Hematopoietic multipotent progenitor cell treated with erythropoietin and hydrocortisone succinate and interleukin-3 and kit ligand, for 17 days (in vitro differentiated cells): ENCODE measurements around the gene ETHE1.
A peak's percentile ranks its signal among the peaks of the same experiment; 100 is the strongest.

Experiments
- DNase-seq: peaks from one replicate; pipeline ENCODE4 v3.0.0-alpha.2; 2015; ENCODE audit warnings: low spot score

ETHE1 gene, protein sequence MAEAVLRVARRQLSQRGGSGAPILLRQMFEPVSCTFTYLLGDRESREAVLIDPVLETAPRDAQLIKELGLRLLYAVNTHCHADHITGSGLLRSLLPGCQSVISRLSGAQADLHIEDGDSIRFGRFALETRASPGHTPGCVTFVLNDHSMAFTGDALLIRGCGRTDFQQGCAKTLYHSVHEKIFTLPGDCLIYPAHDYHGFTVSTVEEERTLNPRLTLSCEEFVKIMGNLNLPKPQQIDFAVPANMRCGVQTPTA

DNA sequence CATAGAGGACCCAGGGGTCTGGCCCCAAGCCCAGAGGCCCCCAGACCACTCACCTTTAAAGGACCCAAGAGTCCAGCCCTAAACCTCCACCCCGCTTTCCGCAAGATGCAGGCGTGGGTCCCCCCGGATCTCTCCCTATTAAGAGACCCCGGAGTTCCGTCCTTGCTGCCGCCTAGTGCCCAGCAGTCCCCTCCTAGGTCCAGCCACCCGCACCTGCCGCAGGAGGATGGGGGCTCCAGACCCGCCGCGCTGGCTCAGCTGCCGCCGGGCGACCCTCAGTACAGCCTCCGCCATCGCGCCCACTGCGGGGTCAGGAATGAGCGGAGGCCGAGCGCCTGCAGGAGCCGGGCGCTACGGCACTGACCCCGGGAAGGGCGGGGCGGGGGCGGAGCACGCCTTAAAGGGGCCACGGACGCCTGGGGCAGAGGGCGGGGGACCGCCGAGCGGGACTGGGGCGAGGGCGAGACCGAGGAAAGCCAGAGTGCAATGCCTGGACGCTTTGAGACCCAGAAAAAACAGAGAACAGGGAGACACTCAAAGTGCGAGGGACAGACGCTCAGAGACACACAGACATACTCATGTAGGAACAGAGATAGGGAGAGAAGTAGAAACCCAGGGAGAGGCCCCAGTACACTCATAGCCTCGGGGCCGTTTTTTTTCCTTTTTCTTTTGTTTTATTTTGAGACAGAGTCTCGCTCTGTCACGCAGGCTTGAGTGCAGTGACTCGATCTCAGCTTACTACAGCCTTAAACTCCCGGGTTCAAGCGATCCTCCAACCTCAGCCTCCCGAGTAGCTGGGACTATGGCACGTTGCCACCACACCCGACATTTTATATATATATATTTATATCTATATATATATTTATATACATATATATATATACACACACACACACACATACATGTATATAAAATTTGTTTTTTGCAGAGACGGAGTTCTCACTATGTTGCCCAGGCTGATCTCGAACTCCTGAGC, at the start of gene ETHE1:
TSS of gene ETHE1 (minus strand) at position 318 of the 976 bp plus-strand sequence. CDS start at position 294, 24 bp downstream.
- peak; percentile 24 for DNase-seq

DNA sequence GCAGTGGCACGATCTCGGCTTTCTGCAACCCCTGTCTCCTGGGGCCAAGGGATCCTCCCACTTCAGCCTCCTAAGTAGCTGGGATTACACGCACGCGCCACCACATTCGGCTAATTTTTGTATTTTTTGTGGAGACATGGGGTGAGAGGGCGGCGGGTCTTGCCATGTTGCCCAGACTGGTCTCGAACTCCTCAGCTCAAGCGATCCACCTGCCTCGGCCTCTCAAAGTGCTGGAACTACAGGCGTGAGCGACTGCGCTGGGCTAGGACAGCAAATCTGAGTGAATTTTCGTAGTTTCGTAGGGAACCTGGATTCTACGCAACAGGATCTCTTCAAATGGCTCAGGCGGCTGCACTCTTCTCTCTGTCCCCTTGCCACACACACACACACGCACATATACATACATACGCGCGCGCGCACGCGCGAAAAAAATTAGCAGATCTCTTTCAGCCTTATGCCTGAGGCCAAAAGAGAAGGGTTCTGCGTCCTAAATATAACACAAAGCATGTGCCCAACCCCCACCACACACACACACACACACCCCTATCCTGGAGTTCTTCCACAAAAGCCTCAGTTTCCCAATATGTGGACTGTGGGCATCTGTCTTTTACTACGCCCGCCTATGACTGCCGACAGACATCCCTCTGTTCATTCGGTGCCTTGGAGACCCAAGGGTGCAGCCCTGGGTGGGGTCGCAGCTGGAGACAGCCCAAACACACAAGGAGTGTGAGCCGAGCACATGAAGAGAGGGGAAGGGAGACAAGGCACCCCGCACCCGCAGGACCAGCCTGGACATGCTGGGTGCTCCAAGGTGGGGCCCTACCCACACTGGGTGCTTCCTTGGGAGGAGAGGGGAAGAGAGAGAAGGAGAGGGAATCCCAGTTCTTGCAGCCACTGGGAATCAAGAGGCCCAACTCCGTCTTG, 49.2 kb upstream of the ETHE1 start:
- no peak for DNase-seq

DNA sequence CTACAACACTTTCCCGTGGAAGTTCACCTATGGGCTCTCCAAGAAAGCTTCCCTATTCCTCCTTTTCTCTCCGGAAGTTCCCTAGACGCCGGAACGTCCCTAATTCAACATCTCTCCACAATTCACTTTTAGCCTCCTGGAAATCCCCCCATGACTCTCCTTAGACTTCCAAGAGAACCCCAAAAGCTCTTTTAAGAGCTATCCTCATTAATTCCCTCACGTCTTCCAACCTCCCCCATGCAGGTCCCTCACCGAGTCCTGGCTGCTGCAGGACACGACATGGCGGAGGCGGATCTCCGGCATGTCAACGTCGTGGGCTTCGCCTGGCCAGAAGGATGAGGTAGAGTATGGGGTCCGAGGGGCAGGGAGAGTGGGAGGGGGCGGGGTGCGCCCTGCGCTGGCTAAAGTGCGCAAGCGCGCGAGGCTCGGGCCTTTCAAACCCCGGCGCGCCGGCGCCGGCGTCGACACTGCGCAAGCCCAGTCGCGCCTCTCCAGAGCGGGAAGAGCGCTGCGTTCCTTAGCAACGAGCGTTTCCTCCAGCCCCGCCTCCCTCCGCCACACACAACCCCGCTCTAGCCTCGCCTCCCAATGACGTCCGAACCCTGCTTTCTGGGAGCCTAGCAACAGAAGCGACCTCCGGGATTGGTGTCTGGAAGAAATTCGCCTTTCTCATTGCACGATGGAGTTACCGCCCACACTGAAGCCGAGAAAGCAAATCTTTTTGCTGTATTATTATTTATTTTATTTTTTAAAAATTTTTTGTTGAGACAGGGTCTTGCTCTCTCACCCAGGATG, 48.4 kb upstream of the ETHE1 start, which contains the start of the genes PINLYP and XRCC1:
TSS of gene PINLYP (plus strand) at position 646 of the 795 bp plus-strand sequence. CDS start 1,391 bp downstream, outside the sequence.
TSS of gene XRCC1 (minus strand) at position 372 of the 795 bp plus-strand sequence. CDS start at position 303, 69 bp downstream.
- peak; percentile 90 for DNase-seq

DNA sequence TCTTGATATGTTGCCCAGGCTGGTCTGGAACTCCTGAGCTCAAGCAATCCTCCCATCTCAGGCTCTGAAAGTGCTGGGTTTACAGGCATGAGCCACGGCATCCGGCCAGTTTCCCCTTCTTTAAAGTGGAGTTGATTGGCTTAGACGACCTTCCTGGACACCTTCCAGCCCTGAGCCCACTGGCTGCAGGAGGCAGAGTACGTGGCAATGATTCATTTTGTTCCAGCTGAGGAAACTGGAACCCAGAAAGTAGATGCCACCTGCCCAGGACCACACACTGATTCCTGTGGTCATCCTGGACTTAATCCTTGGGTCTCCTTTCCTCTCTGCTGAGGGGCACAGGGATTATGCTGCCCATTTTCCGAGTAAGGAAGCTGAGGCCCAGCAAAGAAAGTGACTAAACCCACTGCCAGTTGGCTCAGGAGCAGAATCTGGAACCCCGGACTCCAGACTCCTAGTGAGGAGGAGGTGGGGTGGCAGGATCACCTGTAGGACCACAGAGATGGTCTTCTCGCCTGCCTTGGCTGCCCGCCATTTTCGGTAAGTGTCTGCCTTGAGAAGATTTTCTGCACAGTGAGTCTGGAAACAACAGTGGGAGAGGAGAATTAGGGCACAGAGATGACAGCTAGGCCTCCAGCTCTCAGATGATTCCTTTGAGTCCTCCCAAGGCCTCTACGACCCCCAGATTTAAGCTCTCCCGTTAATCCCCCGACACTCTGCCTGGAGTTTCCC, 47.6 kb upstream of the ETHE1 start:
- no peak for DNase-seq

DNA sequence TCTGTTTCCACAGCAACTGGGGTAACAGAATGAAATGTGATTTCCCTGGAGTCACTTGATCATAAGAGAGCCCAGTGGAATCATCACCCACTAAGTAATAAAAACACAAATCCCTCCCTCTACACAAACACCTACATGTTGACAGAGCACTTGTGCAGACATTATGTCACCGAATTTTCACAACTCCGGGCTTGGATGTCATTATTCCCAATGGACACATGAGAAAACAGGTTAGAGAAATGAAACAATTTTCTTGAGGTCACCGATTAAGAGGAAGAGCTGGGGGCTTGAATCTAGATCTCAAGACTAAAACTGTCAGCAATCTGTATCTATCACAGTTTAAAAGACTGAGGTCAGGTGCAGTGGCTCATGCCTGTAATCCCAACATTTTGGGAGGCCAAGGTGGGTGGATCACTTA, 45.2 kb upstream of the ETHE1 start:
- no peak for DNase-seq

DNA sequence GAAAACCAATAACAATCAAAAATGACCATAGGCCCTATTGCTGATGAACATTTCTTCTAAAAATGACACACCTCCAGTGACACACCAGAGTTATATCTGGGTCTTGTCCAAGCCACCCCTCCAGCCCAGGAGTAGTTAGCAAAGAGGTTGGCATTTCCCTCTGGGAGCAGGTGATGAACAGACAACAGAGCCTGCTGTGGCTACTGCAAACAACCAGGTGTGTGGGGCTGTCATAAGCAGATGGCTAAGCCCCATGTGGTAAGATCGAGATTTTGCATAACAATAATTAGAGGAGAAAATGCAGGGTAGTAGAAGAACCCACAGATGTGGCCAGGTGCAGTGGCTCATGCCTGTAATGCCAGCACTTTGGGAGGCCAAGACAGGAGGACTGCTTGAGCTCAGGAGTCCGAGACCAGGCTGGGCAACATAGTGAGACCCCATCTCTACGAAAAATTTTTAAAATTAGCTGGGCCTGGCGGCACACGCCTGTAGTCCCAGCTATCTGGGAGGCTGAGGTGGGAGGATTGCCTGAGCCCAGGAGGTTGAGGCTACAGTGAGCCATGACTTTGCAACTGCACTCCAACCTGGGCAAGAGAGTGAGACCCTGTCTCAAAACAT, 43.3 kb upstream of the ETHE1 start:
- no peak for DNase-seq

DNA sequence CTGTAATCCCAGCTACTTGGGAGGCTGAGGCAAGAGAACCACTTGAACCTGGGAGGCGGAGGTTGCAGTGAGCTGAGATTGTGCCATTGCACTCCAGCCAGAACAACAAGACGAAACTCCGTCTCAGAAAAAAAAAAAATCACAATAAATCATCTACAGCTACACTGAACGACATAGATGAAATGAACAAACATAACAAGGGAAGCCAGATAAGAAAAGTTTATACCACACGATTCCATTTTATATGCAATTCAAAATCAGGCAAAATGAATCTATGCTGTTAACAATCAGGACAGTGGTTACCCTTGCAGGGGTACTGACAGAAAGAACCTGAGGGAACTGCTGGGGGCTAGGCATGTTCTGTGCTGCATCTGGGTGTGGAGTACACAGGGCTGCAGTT, 42.7 kb upstream of the ETHE1 start:
- DNase-seq: no peak

DNA sequence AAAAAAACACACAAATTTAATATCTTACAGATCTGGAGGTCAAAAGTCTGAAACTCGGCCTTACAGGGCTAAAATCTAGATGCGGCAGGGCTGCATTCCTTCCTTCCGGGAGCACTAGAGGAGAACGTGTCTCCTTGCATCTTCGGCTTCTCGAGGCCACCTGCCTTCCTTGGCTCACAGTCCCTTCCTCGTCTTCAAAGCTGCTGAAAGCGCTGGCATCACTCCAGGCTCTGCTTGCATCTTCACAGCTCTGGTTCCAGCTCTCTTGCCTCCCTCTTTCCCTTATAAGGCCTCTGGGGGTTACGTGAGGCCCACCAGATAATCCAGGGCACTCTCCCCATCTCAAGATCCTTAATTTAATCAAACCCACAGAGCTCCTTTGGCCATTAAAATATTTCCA, 37.8 kb upstream of the ETHE1 start:
- no peak for DNase-seq

DNA sequence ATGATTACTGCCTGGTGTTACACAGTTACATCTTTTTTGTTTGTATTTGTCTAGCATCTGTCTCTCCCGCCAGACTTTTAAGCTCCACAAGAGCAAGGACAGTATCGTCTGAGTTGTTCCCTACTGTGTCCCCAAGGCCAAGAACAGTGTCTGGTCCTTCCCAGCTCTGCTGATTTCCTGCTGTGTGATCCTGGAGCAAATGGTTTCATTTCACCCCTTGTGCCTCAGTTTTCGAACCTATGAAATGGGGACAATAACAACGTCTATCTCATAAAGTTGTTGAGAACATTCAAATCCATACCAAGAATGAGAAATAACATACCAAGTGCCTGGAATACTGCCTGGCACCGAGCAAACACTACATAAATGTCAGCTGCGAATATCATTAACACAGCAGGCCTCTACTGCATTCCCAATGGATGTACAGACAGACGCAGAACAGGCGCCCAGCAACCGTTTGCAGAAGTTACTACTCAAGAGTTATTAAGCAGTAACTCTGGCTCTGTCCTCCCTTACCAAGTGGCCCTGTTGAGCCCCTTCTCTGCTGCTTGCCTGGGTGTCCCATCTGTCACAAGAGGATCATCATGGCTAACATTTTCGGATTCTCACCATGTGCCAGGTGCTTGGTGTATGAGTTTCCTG, 36.9 kb upstream of the ETHE1 start:
- DNase-seq: no peak

DNA sequence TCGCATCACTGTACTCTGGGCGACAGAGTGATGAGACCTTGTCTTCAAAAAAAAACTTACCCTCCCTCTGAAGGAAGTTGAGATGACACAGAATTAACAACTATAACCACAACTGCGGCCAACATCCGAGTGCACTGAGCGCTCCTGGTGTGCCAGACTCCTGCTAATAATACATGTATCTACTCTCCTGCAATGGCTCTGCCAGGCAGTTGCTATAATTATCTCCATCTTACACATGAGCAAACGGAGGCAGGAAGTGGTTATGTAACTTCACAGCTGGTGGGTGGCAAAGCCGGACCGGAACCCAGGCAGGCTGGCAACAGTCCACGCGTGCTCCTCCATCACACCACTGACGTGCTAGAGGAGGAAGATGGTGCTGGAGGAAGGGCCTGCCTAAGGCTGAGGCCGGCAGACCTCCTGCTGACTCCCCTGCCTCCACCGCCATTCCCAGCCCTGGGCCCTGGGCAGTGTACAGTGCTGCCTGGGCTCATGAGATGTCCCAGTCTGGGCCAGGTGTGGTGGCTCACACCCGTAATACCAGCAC, 35.8 kb upstream of the ETHE1 start:
- peak; percentile 38 for DNase-seq

DNA sequence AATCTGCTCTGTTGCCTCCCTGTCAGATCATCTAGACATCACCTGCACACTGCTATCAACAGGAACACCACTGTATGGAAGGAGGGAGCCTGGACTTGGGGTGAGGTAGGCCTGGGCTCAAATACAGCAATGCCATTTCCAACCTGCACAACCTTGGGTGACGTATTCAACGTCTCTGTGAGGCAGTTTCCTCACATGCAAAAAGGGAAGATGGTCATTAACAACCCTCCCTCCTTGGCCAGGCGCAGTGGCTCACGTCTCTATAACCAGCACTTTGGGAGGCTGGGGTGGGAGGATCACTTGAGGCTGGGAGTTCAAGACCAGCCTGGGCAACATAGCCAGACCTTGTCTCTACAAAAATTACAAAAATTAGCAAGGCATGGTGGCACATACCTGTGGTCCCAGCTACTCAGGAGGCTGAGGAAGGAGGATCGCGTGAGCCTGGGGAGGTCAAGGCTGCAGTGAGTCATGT, 35.3 kb upstream of the ETHE1 start:
- DNase-seq: no peak

DNA sequence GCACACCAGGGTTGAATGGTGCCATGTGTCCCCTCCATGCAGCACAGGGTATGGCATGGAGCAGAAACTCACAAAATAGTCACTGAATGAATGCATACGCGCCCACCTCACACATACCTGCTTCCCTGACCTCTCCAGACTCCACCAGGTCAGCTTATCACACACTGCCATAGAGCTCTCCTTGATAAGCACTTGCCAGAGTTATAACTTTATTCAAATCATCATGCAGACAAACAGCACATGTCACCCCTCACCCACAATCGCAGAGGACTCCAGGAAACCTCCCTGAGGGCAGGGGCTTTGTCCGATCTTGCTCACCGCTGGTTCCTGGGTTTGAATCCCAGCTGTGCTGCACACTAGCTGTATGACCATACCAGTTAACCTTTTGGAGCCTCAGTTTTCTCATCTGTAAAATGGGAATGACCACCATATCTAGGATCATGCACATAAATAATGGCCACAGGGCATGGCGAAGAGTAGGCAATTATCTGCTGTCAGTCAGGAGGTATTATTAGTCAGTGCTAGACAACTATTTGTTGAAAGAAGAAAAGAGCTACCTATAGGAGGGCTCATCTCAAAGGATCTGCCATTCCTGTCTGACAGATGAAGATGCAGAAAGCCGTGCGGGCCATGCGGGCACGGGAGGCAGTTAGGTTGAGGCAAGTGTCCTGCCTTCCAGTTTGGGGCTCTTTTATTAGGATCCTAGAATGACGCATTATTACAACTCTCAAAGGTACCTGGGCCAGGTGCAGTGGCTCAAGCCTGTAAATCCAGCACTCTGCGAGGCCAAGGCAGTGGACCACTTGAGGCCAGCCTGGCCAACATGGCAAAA, 34.4 kb upstream of the ETHE1 start:
- no peak for DNase-seq

DNA sequence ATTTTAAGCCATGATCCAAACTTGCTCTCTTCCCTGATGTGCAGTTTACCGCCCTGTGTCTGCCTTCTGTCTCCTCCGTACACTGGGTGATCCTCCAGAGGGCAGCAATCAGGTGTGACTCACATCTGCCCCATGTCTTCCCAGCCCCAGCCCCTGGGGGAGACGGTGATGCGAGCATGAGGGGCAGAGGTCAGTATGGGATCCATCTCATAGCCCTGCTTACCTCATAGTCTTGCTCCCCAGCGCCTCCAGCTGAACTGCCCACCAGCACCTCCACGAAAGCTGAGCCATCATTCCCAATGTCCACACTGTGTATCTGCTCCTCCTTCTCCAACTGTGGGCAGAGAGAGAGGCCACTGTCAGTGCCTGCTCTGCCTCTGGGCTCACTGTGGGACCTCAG, 33.7 kb upstream of the ETHE1 start:
- DNase-seq: no peak

DNA sequence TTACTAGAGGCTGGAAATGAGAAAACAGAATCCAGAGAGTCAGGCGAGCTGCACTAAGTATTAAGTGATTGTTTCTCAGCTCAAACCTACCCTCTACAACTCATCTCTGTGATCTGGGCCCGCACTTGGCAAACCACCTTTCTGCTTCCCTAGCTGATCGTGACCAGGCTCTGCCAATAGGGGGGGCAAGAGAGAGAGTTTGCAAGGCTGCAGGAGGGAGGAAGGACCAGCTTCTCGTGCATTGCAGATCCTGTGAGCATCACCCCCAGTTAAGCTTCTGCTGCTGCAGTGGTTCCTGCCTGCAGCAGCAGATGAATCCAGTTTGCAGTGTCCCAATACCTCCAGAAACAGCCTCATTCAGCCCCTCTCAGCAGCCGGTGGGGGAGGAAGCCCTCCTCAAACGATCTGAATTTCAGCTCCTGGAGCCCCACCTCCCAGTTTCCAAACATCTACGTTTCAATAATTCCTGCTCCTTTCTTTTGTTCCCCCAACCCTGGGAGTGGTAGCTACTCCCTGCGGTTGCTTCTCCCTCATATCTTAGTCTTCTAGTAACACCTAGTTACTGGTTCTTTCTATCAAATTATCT, 28.3 kb upstream of the ETHE1 start:
- peak; percentile 79 for DNase-seq

DNA sequence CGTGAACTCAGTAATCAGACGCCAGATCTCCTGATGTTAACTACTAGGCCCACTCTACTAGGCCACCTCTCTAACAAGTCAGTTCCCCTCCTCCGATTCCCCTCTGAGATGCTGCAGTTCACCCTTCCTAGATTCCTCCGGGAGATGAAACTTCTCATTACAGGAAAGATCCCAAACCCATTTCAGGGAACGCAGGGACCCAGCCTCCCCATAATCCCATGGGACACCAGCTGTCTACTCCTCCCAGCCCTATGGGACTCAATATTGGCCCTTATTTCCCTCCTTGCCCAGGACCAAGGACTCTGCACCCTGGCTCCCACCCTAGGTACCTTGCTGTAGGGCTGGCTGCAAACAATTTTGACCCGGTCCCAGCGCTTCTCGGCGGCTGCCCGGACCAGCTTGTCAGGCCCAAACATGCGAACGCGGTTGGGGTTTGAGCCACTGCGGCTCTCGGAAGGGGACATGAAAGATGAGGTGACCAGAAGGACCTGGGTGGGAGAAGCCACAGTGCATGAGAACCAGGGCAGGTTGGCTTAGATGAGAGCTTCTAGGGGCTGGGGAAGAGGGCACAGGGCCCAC, 27.4 kb upstream of the ETHE1 start:
- no peak for DNase-seq

DNA sequence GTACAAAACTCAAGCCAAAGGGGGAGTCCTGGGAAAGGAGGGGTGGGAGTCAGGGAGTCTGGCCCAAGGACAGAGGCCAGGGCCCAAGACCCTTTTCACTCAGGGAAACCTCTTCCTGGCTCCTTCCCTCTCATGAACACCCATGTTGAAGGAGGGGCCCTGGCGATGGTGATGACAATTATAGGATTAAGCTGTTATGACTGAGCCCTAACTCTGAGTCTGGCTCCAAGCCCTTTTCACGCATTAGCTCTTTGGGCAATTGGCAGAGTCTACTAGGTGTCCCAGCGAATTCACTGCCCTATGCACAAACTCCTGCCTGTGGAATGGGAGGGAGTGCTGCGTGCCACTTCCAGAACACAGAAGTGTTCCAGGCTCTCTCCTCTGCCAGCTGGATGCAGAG, 26.7 kb upstream of the ETHE1 start:
- no peak for DNase-seq

DNA sequence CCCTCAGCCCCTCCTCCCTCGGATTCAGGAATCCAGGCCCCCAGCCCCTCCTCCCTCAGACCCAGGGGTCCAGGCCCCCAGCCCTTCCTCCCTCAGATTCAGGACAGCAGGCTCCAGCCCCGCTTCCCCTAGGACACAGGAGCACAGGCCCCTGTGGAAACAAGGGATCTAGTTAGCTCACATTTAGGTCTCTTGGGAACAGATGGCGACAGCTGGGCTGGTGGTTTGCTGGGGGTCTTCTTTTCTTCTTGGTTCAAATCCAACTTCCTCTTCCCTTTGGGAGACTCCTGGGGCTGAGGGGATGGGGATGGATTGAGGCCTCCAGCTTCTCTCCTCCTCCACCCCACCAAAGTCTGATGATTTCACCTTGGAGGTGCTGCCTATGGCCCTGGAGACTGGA, 25.6 kb upstream of the ETHE1 start:
- no peak for DNase-seq

DNA sequence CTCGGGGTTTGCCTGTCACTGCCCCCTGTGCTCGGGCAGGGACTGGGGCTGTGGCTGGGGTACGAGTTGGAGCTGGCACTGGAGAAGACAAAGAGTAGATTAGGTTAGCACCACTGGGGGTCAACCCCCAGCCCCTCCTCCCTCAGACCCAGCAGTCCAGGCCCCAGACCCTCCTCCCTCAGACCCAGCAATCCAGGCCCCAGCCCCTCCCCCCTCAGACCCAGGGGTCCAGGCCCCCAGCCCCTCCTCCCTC, 25.1 kb upstream of the ETHE1 start:
- DNase-seq: no peak
